ENCODE results near the gene CLIP4. TPM values are rescaled to one million over a fixed set of nuclear protein-coding genes. Genes with fewer than 3 reads are reported as not detected.
A peak's percentile ranks its signal among the peaks of the same experiment; 100 is the strongest.

Gene CLIP4
- total and polyA plus RNA-seq, 2 of the 13 experiments (the other 11 are each of a cell fraction or from before 2014, with no cell fraction given), result 0.46 to 0.49 TPM

GRCh38 chr2:29123617-29124349 is 8.6 kb downstream of the CLIP4 start (continued):
- no peak for TF ChIP-seq TMF1 (CRISPR knock-in tag; IDR thresholded peaks at IDR 0.05; ENCODE audit: low read depth)
- no peak for TF ChIP-seq ATF1 (CRISPR knock-in tag; IDR thresholded peaks at IDR 0.05)
- TF ChIP-seq ZNF841 (CRISPR knock-in tag; IDR thresholded peaks at IDR 0.05; ENCODE audit: borderline replicate concordance), result no peak
- 0 out of 2 replicates have a peak, but pooled peaks have one; percentile 43 for TF ChIP-seq FOXK1 (CRISPR knock-in tag; IDR thresholded peaks at IDR 0.05; ENCODE audit: borderline replicate concordance, low read depth)
- TF ChIP-seq, protein P1, sequence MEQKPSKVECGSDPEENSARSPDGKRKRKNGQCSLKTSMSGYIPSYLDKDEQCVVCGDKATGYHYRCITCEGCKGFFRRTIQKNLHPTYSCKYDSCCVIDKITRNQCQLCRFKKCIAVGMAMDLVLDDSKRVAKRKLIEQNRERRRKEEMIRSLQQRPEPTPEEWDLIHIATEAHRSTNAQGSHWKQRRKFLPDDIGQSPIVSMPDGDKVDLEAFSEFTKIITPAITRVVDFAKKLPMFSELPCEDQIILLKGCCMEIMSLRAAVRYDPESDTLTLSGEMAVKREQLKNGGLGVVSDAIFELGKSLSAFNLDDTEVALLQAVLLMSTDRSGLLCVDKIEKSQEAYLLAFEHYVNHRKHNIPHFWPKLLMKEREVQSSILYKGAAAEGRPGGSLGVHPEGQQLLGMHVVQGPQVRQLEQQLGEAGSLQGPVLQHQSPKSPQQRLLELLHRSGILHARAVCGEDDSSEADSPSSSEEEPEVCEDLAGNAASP (CRISPR knock-in tag; IDR thresholded peaks at IDR 0.05; ENCODE audit: borderline replicate concordance), result peak; percentile 78; the same call in 1 of the 2 replicates
- no peak for TF ChIP-seq ELF4 (CRISPR knock-in tag; IDR thresholded peaks at IDR 0.05; ENCODE audit: borderline replicate concordance)
- TF ChIP-seq GATA4 (IDR thresholded peaks at IDR 0.05; ENCODE audit: borderline replicate concordance, low read depth), result no peak
- no peak for TF ChIP-seq MTA1 (CRISPR knock-in tag; IDR thresholded peaks at IDR 0.05; ENCODE audit: borderline replicate concordance)
- TF ChIP-seq NFKBIZ (CRISPR knock-in tag; IDR thresholded peaks at IDR 0.05), result no peak
- TF ChIP-seq, protein P2, sequence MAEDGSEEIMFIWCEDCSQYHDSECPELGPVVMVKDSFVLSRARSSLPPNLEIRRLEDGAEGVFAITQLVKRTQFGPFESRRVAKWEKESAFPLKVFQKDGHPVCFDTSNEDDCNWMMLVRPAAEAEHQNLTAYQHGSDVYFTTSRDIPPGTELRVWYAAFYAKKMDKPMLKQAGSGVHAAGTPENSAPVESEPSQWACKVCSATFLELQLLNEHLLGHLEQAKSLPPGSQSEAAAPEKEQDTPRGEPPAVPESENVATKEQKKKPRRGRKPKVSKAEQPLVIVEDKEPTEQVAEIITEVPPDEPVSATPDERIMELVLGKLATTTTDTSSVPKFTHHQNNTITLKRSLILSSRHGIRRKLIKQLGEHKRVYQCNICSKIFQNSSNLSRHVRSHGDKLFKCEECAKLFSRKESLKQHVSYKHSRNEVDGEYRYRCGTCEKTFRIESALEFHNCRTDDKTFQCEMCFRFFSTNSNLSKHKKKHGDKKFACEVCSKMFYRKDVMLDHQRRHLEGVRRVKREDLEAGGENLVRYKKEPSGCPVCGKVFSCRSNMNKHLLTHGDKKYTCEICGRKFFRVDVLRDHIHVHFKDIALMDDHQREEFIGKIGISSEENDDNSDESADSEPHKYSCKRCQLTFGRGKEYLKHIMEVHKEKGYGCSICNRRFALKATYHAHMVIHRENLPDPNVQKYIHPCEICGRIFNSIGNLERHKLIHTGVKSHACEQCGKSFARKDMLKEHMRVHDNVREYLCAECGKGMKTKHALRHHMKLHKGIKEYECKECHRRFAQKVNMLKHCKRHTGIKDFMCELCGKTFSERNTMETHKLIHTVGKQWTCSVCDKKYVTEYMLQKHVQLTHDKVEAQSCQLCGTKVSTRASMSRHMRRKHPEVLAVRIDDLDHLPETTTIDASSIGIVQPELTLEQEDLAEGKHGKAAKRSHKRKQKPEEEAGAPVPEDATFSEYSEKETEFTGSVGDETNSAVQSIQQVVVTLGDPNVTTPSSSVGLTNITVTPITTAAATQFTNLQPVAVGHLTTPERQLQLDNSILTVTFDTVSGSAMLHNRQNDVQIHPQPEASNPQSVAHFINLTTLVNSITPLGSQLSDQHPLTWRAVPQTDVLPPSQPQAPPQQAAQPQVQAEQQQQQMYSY (CRISPR knock-in tag; IDR thresholded peaks at IDR 0.05), result no peak
- TF ChIP-seq MAF1 (CRISPR knock-in tag; IDR thresholded peaks at IDR 0.05; ENCODE audit: borderline replicate concordance), result no peak
- TF ChIP-seq ZNF703 (CRISPR knock-in tag; IDR thresholded peaks at IDR 0.05; ENCODE audit: borderline replicate concordance), result no peak
- 0 out of 2 replicates have a peak, but pooled peaks have one; percentile 27 for TF ChIP-seq ZNF614 (CRISPR knock-in tag; IDR thresholded peaks at IDR 0.05; ENCODE audit: borderline replicate concordance)
- TF ChIP-seq ZSCAN31 (CRISPR knock-in tag; IDR thresholded peaks at IDR 0.05; ENCODE audit: low read depth), result no peak
- no peak for TF ChIP-seq SNRNP70 (IDR thresholded peaks at IDR 0.05; ENCODE audit: low read depth, low read length)
- TF ChIP-seq POLR2AphosphoS2 (IDR thresholded peaks at IDR 0.05; ENCODE audit: low read depth, low read length), result no peak
- TF ChIP-seq SMC3 (IDR thresholded peaks at IDR 0.05; ENCODE audit: low read length), result no peak
